Osteoblast (primary cell): ENCODE results near the gene CIAO3. TPM values are rescaled to one million over a fixed set of nuclear protein-coding genes. Genes with fewer than 3 reads are reported as not detected.

Source experiments
- DNase-seq: peaks from one replicate; pipeline ENCODE4 v3.0.0; 2011; ENCODE audit warnings: low spot score, mixed read lengths; ENCODE audit not compliant: insufficient read length; ENCODE audit errors: missing footprints
- H2AFZ ChIP-seq: 2 replicates; pipeline ENCODE4 v1.6.0; 2011; ENCODE audit warnings: mild to moderate bottlenecking, low read length
- H3K27ac ChIP-seq: 2 replicates; pipeline ENCODE4 v1.5.1; 2011; ENCODE audit warnings: mild to moderate bottlenecking, low read depth, low read length, moderate library complexity
- H3K27me3 ChIP-seq: 2 replicates; pipeline ENCODE4 v1.6.0; 2012; ENCODE audit warnings: mild to moderate bottlenecking, control low read depth, inconsistent platforms, low read length, moderate library complexity; ENCODE audit not compliant: insufficient read depth
- H3K36me3 ChIP-seq: 2 replicates; pipeline ENCODE4 v1.5.1; 2011; ENCODE audit warnings: mild to moderate bottlenecking, low read length, control low read depth, moderate library complexity; ENCODE audit not compliant: insufficient read depth
- H3K4me1 ChIP-seq: 2 replicates; pipeline ENCODE4 v1.5.1; 2011; ENCODE audit warnings: mild to moderate bottlenecking, low read length, control low read depth, moderate library complexity; ENCODE audit not compliant: insufficient read depth
- H3K4me2 ChIP-seq: 2 replicates; pipeline ENCODE4 v1.6.0; 2011; ENCODE audit warnings: mild to moderate bottlenecking, low read length; ENCODE audit not compliant: insufficient read depth
- H3K4me3 ChIP-seq: fragments of 200-600 bp; sonication (generic); 3 replicates; pipeline ENCODE4 v1.5.1; 2012; ENCODE audit warnings: mild to moderate bottlenecking, low read length, inconsistent platforms; ENCODE audit not compliant: insufficient read depth
- H3K79me2 ChIP-seq: 2 replicates; pipeline ENCODE4 v1.6.0; 2012; ENCODE audit warnings: mild to moderate bottlenecking, low read length, control low read depth, inconsistent platforms; ENCODE audit not compliant: insufficient read depth
- H3K9me3 ChIP-seq: 2 replicates; pipeline ENCODE4 v1.5.1; 2011; ENCODE audit warnings: low read depth, low read length, control low read depth
- H4K20me1 ChIP-seq: 2 replicates; pipeline ENCODE4 v1.6.0; 2012; ENCODE audit warnings: mild to moderate bottlenecking, low read length, control low read depth; ENCODE audit not compliant: insufficient read depth
- CTCF ChIP-seq: IDR thresholded peaks from 2 replicates; pipeline ENCODE4 v1.5.1; 2011; ENCODE audit warnings: mild to moderate bottlenecking, low read depth, low read length, moderate library complexity; ENCODE audit errors: extremely low read depth
- total RNA-seq: library from RNA; depleted of rRNA; stranded (reverse); fragments of >200 nt; gene quantifications from 2 replicates; pipeline ENCODE4 v1.2.3, GENCODE V29; 2012

Gene CIAO3
- total RNA-seq, 1 donor, result 32.2 TPM

- DNase-seq, result no peak
- H3K36me3 ChIP-seq, result no peaks in the 10 kb centered on the region
- H3K9me3 ChIP-seq, result no peaks in the 10 kb centered on the region
- TF ChIP-seq CTCF, result no peak
- no peak overlapping the region for H2AFZ ChIP-seq
- H3K4me1 ChIP-seq, result peaks cover 3% of the 10 kb centered on the region
- no peak overlapping the region for H3K27ac ChIP-seq
- no peak overlapping the region for H3K4me3 ChIP-seq
- H3K79me2 ChIP-seq, result no peaks in the 10 kb centered on the region
- H3K4me2 ChIP-seq, result no peak overlapping the region
- H4K20me1 ChIP-seq, result peaks cover 15% of the 10 kb centered on the region
- peaks cover 70% of the 10 kb centered on the region for H3K27me3 ChIP-seq
Measured at GRCh38 chr16:704552-705380, 36.0 kb downstream of the CIAO3 start.

GRCh38 chr16:704047-704446 lies 36.8 kb downstream of the CIAO3 start:
- no peak for TF ChIP-seq CTCF
- no peaks in the 10 kb centered on the region for H3K4me1 ChIP-seq
- no peaks in the 10 kb centered on the region for H3K79me2 ChIP-seq
- H3K4me2 ChIP-seq, result no peak overlapping the region
- no peak for DNase-seq
- H3K36me3 ChIP-seq, result no peaks in the 10 kb centered on the region
- no peak overlapping the region for H2AFZ ChIP-seq
- H3K9me3 ChIP-seq, result no peaks in the 10 kb centered on the region
- H3K27me3 ChIP-seq, result peaks cover 69% of the 10 kb centered on the region
- no peak overlapping the region for H3K4me3 ChIP-seq
- H4K20me1 ChIP-seq, result peaks cover 15% of the 10 kb centered on the region
- H3K27ac ChIP-seq, result no peak overlapping the region

GRCh38 chr16:703406-703805 lies 37.4 kb downstream of the CIAO3 start:
- DNase-seq, result no peak
- H3K79me2 ChIP-seq, result no peaks in the 10 kb centered on the region
- H3K27me3 ChIP-seq, result peaks cover 65% of the 10 kb centered on the region
- peaks cover 15% of the 10 kb centered on the region for H4K20me1 ChIP-seq
- H3K4me3 ChIP-seq, result no peak overlapping the region
- H3K27ac ChIP-seq, result no peak overlapping the region
- no peak overlapping the region for H3K4me2 ChIP-seq
- H3K36me3 ChIP-seq, result no peaks in the 10 kb centered on the region
- H2AFZ ChIP-seq, result no peak overlapping the region
- no peaks in the 10 kb centered on the region for H3K4me1 ChIP-seq
- H3K9me3 ChIP-seq, result no peaks in the 10 kb centered on the region
- no peak for TF ChIP-seq CTCF

GRCh38 chr16:702341-702740 lies 38.5 kb downstream of the CIAO3 start:
- H3K4me1 ChIP-seq, result no peaks in the 10 kb centered on the region
- no peak for TF ChIP-seq CTCF
- no peak overlapping the region for H2AFZ ChIP-seq
- H3K27me3 ChIP-seq, result peaks cover 57% of the 10 kb centered on the region
- no peak overlapping the region for H3K27ac ChIP-seq
- DNase-seq, result no peak
- no peaks in the 10 kb centered on the region for H3K79me2 ChIP-seq
- no peaks in the 10 kb centered on the region for H3K36me3 ChIP-seq
- H3K4me2 ChIP-seq, result no peak overlapping the region
- H3K4me3 ChIP-seq, result no peak overlapping the region
- H4K20me1 ChIP-seq, result peaks cover 15% of the 10 kb centered on the region
- H3K9me3 ChIP-seq, result no peaks in the 10 kb centered on the region
